ENCODE data around the gene CDC14B.
"Not testable (repeated sequence)": the region's sequence is repeated elsewhere in the genome, so short reads cannot be mapped to it uniquely, and the experiment has no call there.

Gene CDC14B

DNA sequence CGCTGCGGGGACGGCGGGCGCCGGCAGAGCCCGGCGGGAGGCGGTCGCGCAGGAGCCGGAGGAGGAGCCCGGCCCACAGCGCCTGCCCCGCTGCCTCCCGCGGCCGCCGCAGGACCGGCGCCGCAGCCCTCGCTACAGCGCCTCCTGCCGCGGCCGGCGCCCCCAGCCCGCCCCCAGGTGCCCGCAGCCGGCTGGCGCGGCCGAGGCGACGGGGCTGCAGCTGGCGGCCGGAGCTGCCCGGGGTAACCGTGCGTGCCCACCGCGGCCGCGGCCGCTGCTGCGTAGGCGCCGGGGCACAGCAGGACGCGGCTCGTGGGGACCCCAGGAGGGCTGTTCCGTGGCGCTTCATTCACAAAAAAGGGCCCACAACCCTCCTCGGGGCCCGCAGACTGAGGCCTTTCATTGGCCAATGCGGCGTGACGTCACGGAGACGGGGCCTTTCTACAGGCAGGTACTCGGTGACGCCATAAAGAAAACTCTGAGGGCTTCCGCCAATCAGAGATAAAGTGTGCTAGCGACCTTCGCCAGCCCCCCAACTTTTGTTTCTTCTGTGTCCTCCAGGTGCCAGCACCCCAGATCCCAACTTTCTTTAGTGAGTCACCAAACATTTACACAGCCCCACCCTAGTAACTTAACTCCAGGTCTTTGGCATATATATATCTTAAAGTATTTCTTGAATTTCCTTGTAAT is at the start of gene CDC14B:
TSS of gene CDC14B (minus strand) at position 353 of the 690 bp plus-strand sequence. CDS start 465 bp downstream, outside the sequence.
- peak; percentile 48 for DNase-seq (ENCODE audit: low read depth)

DNA sequence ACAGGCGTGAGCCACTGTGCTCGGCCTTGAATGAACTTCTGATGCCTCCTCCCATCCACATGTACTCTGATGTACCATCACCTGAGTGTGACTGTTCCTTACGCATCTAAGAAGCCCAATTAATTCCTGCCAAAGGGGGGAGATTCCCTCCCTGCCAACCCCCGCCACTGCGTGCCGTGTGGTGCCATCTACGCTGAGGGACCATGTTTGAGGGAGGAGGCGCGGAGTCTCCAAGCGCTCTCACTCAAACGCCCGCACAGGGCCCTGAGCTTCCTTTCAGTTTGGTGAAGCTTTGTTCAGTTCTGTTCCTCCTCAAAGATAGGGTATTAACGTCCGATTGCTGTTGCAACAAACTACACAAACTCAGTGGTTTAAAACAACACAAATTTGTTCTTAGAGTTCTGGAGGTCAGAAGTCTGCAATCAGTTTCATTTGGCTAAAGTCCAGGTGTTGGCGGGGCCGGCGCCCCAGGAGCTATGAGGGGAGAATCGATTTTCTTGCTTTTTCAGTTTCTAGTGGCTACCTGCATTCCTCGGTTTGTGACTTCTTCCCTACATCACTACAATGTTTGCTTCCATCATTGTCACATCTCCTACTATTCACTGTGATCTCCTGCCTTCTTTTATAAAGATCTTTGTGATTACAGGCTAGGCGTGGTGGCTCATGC is 49.4 kb upstream of the CDC14B start:
- no peak for DNase-seq (ENCODE audit: low read depth)

DNA sequence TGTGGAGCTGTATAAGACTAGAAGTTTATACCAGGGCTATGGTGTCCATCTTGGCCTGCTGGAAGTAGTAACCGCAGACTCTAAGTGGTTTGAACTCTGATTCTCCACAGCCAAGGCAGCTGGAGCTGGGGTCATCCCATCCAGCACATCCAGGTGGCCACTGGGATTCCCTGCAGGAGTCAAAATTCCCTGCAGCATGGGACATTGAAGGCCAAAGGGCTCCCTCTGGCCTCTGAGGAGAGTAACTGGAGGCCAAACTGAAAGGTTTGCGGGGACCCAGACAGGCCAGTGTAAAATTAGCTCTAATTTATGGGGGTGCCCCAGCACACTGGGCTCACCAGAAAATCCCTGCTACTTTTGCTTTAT is 47.7 kb upstream of the CDC14B start:
- DNase-seq (ENCODE audit: low read depth), result no peak

DNA sequence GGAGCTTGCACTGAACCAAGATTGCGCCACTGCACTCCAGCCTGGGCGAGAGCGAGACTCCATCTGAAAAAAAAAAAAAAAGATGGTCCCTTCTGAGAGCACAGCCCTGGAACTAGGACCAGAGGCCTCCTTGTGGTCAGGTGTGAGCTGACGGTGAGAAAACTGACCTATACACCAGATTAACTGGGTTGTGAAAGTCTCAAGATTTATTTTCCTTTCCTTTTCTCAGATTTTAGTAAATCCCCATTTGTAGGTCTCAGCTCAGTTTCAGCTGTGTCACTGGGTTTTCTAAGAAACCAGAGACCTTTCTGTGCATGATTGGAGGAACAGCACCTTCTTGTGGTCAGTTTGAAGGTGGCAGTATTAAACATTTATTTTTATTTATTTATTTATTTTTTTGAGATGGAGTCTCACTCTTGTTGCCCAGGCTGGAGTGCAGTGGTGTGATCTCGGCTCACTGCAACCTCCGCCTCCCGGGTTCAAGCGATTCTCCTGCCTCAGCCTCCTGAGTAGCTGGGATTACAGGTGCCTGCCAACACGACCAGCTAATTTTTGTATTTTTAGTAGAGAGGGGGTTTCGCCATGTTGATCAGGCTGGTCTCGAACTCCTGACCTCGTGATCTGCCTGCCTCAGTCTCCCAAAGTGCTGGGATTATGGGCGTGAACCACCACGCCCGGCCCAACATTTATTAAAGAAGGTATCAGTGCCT is 47.2 kb upstream of the CDC14B start:
- DNase-seq (ENCODE audit: low read depth), result not testable (repeated sequence)

DNA sequence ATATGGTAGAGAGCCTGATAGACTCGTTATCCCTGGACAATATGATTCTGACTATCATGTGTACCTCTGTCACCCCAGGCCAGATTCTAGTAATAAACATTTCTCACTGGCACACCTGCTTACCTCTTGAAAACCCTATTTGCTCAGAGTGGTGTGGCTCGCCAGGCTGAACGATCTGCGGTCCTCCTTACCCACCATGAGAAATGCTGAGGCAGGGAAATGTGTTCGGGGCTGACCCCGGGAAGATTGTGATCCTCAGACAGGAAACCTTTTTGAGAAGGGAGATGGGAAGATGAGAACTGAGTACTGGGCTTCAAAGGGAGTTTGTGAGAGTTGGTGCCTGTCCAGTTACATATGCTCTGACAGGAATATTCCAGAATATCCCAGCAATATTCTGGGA is 46.1 kb upstream of the CDC14B start:
- no peak for DNase-seq (ENCODE audit: low read depth)

DNA sequence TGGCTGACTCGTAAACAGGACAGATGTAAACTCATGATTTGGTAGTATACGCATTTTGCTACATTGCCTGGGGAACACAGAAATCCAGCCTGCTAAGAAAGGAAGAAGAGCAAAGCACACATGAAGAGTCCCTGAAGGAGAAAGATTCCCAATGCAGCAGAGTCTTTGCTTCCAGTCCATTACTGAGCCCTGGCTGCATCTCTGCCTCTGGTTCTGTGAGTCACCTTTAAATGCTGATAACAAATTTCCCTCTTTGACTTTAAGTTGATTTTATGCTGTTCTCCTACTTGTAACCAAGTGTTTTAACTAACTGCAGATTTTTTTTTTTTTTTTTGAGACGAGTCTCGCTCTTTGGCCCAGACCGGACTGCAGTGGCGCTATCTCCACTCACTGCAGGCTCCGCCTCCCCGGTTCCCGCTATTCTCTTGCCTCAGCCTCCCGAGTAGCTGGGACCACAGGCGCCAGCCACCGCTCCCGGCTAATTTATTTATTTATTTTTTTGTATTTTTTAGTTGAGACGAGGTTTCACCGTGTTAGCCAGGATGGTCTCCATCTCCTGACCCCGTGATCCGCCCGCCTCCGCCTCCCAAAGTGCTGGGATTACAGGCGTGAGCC is 44.0 kb upstream of the CDC14B start:
- no peak for DNase-seq (ENCODE audit: low read depth)

DNA sequence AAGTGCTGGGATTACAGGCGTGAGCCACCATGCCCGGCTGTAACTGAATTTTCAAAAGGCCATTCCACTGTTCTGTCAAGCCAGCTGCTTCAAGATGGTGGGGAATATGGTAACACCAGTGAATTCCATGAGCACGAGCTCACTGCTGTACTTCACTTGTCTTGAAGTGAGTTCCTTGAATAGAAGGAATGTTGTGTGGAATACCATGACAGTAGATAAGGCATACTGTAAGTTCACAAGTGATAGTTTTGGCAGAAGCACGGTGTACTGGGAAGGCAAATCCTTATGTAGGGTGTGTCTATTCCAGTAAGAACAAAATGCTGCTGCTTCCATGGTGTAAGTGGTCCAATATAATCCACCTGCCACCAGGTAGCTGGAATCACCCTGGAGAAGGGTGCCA is 42.1 kb upstream of the CDC14B start:
- DNase-seq (ENCODE audit: low read depth), result no peak

DNA sequence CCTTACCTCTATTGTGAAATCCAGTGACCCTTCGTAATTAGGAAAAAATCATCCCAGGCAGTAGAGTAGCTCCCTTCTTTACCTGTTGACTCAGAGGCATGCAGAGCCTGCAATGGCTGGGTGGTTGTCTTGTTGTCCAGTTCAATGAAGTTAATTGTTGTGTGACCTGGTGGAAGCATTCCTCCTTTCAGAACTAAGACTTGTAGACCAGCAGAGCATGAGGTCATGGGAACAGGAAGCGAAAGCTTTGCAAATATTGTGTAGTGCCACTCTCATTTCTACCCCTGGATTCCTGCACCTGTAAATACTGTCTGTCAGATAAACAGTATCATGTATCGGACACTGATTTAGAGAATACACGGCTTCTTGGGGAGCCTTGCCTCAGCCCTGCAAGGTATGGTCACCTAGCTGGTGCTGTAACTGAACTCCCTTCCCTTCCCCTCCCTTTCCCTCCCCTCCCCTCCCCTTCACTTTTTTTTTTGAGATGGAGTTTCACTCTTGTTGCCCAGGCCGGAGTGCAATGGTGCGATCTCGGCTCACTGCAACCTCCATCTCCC is 41.1 kb upstream of the CDC14B start:
- DNase-seq (ENCODE audit: low read depth), result no peak

DNA sequence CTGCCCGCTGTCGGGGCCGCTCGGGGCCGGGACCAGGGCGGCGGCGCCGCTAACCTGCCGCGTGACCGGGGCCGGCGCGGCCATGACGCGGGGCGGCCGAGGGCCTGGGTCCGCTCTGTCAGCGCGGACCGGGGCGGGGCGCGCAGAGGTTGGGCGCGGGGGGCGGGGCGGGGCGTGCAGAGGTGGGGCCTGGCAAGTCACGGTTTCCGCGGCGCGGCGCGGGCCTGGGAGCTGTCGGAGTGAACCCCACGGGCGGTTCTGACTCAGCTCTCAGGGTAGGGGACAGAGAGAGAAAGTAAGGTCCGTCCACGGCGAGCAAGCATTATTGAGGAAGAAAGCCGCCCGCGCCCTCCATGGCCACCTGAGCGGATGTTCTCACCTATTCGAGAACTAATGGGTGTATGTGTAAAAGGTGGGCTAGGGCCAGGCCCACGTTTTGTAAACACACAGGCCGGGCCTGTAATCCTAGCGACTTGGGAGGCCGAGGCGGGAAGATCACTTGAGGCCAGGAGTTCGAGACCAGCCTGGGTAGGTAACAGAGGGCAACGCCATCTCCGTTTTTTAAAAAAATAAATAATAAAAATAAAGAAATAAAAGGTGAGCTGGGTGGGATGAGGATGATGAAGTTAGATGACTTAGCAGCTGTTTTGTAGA is 35.7 kb upstream of the CDC14B start, which contains the start of gene PRXL2C:
TSS of gene PRXL2C (minus strand) at position 120 of the 654 bp plus-strand sequence. CDS start at position 84, 36 bp downstream.
- DNase-seq (ENCODE audit: low read depth), result peak; percentile 77

DNA sequence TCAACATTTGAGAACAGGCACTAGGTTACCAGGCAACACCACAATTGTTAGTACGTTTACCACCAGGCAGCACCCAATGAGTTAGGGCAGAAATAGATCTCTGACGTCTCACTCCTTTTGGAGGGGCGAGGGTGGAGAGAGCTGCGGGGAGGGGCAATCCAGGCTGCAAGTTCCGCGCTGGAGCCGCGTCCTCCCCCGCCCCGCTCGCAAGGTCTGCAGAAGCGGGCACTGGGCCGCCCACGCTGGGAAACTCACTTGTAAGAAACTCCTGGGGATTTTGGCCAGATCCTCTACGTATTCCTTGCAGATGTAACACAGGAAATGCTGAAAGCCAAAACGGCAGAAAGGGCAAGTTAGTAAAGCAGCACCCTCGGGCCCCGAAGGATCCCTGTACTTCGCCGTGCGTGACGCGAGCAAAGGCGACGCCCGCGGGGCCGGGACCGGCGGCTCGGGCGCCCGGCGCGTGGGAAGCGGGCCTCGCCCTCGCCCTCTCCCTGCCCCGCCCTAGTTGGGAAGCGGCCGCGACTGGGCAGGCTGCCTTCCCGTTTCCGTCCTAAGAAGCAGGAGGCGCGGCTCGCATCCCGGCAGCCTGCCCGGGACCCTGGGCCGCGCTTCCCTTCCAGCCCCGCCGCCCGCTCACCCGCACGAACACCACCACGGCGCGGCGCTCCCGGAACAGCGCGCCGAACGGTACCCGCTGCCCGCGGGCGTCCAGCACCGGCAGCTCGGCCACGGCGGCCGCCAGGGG is 35.0 kb upstream of the CDC14B start:
- DNase-seq (ENCODE audit: low read depth), result peak; percentile 58

DNA sequence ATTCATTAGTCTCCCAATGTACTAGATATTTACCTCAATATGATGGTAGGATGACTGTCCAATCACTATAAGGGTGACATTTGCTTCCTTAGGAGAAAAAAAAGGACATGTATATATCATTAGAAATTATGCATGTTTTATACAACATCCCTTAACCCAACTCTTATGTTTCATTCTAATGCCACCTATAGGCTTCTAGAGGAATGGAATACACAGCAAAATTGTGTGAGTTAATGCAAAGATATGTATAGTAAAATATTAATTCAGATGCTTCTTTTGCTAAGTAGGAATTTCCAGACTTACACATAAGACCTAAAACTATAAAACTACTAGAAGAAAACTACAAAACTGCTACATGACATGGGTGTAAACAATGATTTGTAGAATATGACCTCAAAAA is 32.0 kb upstream of the CDC14B start:
- no peak for DNase-seq (ENCODE audit: low read depth)

DNA sequence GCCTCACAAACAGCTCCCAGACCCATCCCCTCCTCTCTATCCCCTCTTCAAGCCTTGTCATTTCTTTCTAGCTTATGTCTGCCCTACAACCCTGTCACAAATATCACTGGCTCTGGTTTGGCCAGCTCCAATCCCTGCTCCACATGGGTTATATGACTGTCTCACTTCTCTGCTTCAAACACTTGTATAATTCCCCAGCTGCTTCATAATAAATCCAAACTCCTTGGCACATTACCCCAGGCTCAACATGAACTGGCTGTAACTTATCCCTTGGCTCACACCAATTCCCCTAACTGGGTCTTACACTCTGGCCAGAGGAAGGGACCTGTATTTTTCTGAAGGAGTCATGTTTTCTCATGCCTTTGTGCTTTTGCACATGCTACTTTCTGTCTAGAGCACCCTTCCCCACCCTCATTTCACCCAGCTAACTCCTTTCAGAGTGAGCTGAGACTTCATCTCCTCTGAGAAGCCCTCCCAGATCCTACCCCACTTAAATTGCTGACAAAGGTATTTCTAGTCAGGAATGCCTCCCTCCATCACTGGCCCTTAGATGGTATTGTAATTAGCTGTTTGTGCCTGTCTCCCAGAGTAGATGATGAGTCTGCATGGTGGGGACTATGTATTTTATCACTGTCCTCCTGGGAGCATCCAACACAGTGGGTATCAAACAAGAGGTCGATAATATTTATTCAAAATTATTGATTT is 30.1 kb upstream of the CDC14B start:
- DNase-seq (ENCODE audit: low read depth), result no peak

DNA sequence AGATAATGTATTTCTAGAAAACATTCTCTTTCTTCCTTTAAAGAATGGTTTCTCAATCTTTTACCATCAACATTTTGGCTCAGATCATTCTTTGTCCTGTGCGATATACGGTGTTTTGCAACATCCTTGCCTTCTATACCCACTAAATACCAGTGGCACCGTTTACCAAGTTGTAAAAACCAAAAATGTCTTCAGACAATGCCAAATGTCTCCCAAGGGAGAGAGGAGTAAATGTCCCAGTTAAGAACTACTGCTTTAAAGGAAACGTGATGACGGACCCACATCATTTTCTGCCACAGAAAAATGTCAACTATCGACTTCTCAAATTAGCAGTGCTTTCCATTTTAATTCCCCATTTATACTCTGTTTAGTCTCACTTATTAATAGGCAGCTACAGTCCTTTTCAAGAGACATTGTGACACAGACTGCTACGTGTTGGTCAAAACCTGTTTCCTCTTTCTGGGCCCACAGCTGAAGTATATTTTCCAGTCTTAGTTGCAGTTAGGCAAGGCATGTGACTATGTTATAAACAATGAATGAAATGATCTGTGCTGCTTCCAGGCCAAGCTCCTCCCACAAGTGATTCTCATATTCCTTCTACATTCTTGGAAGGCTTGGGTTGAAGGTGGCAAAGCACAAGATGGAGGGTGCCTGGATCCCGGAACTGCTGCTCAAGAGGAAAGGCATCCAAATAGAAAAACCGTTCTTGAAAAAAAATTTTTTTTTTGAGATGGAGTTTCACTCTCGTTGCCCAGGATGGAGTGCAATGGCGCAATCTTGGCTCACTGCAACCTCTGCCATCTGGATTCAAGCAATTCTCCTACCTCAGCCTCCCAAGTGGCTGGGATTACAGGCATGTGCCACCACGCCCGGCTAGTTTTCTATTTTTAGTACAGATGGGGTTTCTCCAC is 26.7 kb upstream of the CDC14B start:
- no peak for DNase-seq (ENCODE audit: low read depth)

DNA sequence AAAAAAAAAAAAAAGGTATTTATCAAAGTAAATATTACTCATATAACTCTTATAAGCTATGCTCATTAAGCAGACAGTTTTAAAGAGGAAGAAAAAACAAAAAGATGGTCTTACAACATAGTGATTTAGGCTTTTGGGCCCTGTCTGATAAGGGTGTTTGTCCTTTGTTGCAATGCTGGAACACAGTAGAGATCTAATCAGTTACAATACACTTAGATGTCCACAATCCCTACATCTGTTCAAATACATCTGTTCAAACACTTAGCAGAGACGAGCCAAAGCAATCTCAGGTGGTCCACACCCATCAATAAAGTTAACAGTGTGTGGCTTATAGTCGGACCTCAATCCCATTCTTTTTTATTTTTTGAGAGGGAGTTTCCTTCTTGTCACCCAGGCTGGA is 24.5 kb upstream of the CDC14B start:
- DNase-seq (ENCODE audit: low read depth), result no peak

DNA sequence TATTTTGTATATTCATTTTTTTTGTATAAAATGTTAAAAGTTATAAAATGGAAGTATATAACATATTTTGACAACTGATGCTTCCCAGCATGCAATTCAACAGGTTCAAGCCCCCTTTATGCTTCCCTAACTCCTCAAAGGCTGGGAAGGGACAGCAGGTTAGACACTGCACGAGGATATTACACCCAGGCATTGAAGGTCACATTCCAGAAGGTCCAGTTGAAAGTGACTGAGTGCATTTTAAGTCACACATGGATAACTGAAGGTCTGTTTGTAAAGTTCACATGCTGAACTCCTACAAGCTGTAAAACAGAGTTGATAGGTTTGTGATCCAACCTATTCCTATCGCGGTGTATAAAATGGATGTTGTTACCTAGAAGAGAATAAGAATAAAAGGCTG is 21.9 kb upstream of the CDC14B start:
- DNase-seq (ENCODE audit: low read depth), result no peak

DNA sequence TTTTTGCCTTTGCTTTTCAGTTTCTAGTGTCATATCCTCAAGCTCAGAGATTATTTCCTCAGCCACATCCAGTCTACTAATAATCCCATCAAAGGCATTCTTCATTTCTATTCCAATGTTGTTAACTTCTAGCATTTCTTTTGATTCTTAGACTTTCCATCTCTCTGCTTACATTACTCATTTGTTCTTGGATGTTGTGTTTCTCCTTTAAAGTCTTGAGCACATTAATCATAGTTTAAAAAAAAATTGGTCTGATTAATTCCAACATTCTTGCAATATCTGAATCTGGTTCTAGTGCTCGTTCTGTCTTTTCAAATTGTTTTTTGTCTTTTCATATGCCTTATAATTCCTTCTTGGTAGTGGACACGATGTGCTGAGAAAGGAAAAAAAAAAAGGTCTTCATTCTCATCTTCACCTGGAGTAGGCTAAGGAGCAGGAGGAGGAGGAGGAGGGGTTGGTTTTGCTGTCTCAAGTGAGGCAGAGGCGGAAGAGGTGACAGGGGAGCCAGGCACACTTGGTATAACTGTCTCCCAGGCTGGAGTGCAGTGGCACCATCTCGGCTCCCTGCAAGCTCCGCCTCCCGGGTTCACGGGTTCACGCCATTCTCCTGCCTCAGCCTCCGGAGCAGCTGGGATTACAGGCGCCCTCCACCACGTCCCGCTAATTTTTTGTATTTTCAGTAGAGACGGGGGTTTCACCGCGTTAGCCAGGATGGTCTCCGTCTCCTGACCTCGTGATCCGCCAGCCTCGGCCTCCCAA is 19.1 kb upstream of the CDC14B start:
- no peak for DNase-seq (ENCODE audit: low read depth)

DNA sequence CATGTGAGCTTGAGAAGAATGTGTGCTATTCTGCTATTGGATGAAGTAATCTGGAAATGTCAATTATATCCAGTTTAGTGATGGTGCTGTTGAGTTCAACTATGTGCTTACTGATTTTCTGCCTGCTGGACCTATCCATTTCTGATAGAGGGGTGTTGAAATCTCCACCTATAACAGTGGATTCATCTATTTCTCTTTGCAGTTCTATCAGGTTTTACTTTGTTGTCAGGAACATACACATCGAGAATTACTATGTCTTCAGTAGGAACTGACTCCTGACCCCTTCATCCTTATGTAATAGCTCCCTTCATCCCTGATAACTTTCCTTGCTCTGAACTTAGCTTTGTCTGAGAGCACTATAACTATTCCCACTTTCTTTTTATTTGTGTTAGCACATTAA is 16.7 kb upstream of the CDC14B start:
- DNase-seq (ENCODE audit: low read depth), result no peak

DNA sequence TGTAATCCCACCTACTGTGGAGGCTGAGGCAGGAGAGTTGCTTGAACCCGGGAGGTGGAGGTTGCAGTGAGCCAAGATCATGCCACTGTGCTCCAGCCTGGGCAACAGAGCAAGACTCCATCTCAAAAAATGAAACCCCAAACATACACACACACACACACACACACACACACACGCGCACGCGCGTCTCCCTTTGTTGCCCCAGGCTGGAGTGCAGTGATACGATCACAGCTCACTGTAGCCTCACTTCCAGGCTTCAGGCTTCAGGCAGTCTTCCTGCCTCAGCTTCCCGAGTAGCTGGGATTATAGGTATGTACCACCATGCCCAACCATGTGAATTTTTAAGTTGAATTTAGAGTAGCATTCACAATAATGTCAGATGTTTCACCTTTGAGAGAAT is 13.9 kb upstream of the CDC14B start:
- not testable (repeated sequence) for DNase-seq (ENCODE audit: low read depth)

DNA sequence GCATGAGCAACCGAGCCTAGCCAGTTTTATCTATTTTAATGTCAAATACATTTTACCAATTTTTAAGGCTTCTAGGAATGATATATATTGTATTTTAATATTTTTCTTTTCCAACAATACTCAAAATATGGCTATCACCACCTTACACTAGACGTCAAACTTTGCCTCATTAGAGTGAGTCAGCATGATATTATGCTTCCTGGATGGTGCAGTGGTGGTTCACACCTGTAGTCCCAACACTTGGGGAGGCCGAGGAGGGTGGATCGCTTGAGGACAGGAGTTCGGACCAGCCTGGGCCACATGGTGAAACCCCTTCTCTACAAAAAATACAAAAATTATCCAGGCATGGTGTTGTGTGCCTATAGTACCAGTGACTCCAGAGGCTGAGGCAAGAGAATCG is 7.3 kb upstream of the CDC14B start:
- no peak for DNase-seq (ENCODE audit: low read depth)
